DOHH2 (cell line): Measurements from ENCODE around the gene CLCN4.

ENCODE experiments used
- H3F3A ChIP-seq: fragments of 200-600 bp; sonication (generic), shearing (Covaris generic); 2 replicates; pipeline ENCODE4 v1.6.0; 2016; ENCODE audit warnings: antibody characterized with exemption, mild to moderate bottlenecking; ENCODE audit not compliant: control insufficient read depth, insufficient read depth
- H3K27ac ChIP-seq: fragments of 200-600 bp; sonication (generic); 2 replicates; pipeline ENCODE4 v1.5.1; 2014; ENCODE audit warnings: low read depth, mild to moderate bottlenecking, low read length, moderate library complexity
- H3K27me3 ChIP-seq: fragments of 200-600 bp; sonication (generic); 2 replicates; pipeline ENCODE4 v1.6.1; 2014; ENCODE audit warnings: mild to moderate bottlenecking, low read length, mixed read lengths; ENCODE audit not compliant: control insufficient read depth
- H3K36me3 ChIP-seq: fragments of 200-600 bp; sonication (generic); 2 replicates; pipeline ENCODE4 v1.6.1; 2014; ENCODE audit warnings: mild to moderate bottlenecking, low read length, moderate library complexity, mixed read lengths; ENCODE audit not compliant: control insufficient read depth
- H3K4me1 ChIP-seq: fragments of 200-600 bp; sonication (generic); 2 replicates; pipeline ENCODE4 v1.6.1; 2014; ENCODE audit warnings: mild to moderate bottlenecking, low read length, mixed read lengths; ENCODE audit not compliant: control insufficient read depth
- H3K4me2 ChIP-seq: fragments of 200-600 bp; sonication (generic); 2 replicates; pipeline ENCODE4 v1.6.0; 2014; ENCODE audit warnings: mild to moderate bottlenecking, low read length, moderate library complexity
- H3K4me3 ChIP-seq: fragments of 200-600 bp; sonication (generic); 2 replicates; pipeline ENCODE4 v1.5.1; 2014; ENCODE audit warnings: mild to moderate bottlenecking, low read length, mixed read lengths
- H3K79me2 ChIP-seq: fragments of 200-600 bp; sonication (generic); 2 replicates; pipeline ENCODE4 v1.6.1; 2014; ENCODE audit warnings: mild to moderate bottlenecking, low read length, mixed read lengths; ENCODE audit not compliant: control insufficient read depth
- H3K9me2 ChIP-seq: fragments of 200-600 bp; sonication (generic); replicated peaks from 2 replicates; pipeline ENCODE4 v1.6.1; 2014; ENCODE audit warnings: mild to moderate bottlenecking, low read length, mixed read lengths; ENCODE audit not compliant: control insufficient read depth
- H3K9me3 ChIP-seq: fragments of 200-600 bp; sonication (generic); 2 replicates; pipeline ENCODE4 v1.6.1; 2014; ENCODE audit warnings: antibody characterized with exemption, low read length, mixed read lengths; ENCODE audit not compliant: control insufficient read depth, insufficient read depth
- H4K20me1 ChIP-seq: fragments of 200-600 bp; sonication (generic); 2 replicates; pipeline ENCODE4 v1.6.0; 2014; ENCODE audit warnings: low read depth, mild to moderate bottlenecking, antibody characterized with exemption, low read length, moderate library complexity; ENCODE audit not compliant: control insufficient read depth, insufficient read depth
- CTCF ChIP-seq: fragments of 200-600 bp; sonication (generic); IDR thresholded peaks from one replicate; pipeline ENCODE4 v1.5.1; 2014; ENCODE audit warnings: antibody characterized with exemption, mild to moderate bottlenecking, low read depth, low read length; ENCODE audit not compliant: poor library complexity, severe bottlenecking
- EZH2phosphoT487 ChIP-seq: fragments of 200-600 bp; sonication (generic); IDR thresholded peaks from 2 replicates; pipeline ENCODE4 v1.6.1; 2017; ENCODE audit warnings: borderline replicate concordance, mild to moderate bottlenecking, antibody characterized with exemption, low read length, moderate library complexity, mixed read lengths

Gene CLCN4

GRCh38 chrX:10168226-10168625 lies 11.5 kb downstream of the CLCN4 start:
- H3K9me3 ChIP-seq = no peaks in the 10 kb centered on the region
- no peaks in the 10 kb centered on the region for H4K20me1 ChIP-seq
- H3F3A ChIP-seq = no peaks in the 10 kb centered on the region
- no peak overlapping the region for H3K4me3 ChIP-seq
- TF ChIP-seq EZH2phosphoT487 = no peak
- no peak for TF ChIP-seq CTCF
- H3K36me3 ChIP-seq = no peaks in the 10 kb centered on the region
- no peak overlapping the region for H3K27ac ChIP-seq
- no peaks in the 10 kb centered on the region for H3K27me3 ChIP-seq
- H3K4me2 ChIP-seq = no peak overlapping the region
- H3K4me1 ChIP-seq = peaks cover 14% of the 10 kb centered on the region
- no peaks in the 10 kb centered on the region for H3K79me2 ChIP-seq
- no peaks in the 10 kb centered on the region for H3K9me2 ChIP-seq

DNA sequence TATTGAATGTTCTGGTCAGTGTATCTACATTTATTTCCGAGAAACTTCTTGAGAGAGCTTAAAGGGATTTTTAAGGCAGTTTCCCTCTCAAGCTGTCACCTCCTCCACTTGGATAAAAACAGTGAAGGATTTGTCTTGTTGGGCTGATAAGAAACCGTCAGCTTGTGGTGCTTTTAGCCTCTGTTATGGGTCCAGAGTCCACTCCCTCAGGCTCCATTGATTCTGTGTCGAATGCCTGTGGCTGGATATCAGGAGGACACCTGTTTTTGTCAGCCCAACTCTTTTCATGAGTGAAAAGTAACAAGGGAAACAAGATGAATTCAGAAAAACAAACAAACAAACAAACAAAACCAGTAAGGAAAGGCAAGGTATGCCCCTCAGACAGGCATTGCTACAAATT lies 12.4 kb downstream of the CLCN4 start:
- H3F3A ChIP-seq = no peaks in the 10 kb centered on the region
- no peak overlapping the region for H3K4me3 ChIP-seq
- H3K36me3 ChIP-seq = no peaks in the 10 kb centered on the region
- no peak overlapping the region for H3K27ac ChIP-seq
- H3K4me1 ChIP-seq = peaks cover 14% of the 10 kb centered on the region
- H3K27me3 ChIP-seq = no peaks in the 10 kb centered on the region
- no peaks in the 10 kb centered on the region for H4K20me1 ChIP-seq
- no peaks in the 10 kb centered on the region for H3K9me3 ChIP-seq
- H3K4me2 ChIP-seq = no peak overlapping the region
- no peaks in the 10 kb centered on the region for H3K9me2 ChIP-seq
- no peak for TF ChIP-seq CTCF
- no peak for TF ChIP-seq EZH2phosphoT487
- H3K79me2 ChIP-seq = no peaks in the 10 kb centered on the region

- no peaks in the 10 kb centered on the region for H3K79me2 ChIP-seq
- no peak overlapping the region for H3K4me3 ChIP-seq
- H3K27ac ChIP-seq = no peak overlapping the region
- no peaks in the 10 kb centered on the region for H3K36me3 ChIP-seq
- H3K9me2 ChIP-seq = no peaks in the 10 kb centered on the region
- no peaks in the 10 kb centered on the region for H3K9me3 ChIP-seq
- H3F3A ChIP-seq = no peaks in the 10 kb centered on the region
- H3K4me2 ChIP-seq = no peak overlapping the region
- TF ChIP-seq EZH2phosphoT487 = no peak
- no peak for TF ChIP-seq CTCF
- no peaks in the 10 kb centered on the region for H4K20me1 ChIP-seq
- no peaks in the 10 kb centered on the region for H3K27me3 ChIP-seq
- H3K4me1 ChIP-seq = peaks cover 14% of the 10 kb centered on the region
Observed at GRCh38 chrX:10171249-10171648, 14.5 kb downstream of the CLCN4 start.

- Histone ChIP-seq H3K27ac (no peak overlapping the region), H3F3A (no peaks in the 10 kb centered on the region), H3K4me1 (no peaks in the 10 kb centered on the region), H3K4me3 (no peak overlapping the region), H3K36me3 (no peaks in the 10 kb centered on the region), H3K4me2 (no peak overlapping the region), H3K9me2 (no peaks in the 10 kb centered on the region), H3K79me2 (no peaks in the 10 kb centered on the region), H3K9me3 (no peaks in the 10 kb centered on the region), H3K27me3 (no peaks in the 10 kb centered on the region), H4K20me1 (no peaks in the 10 kb centered on the region)
- TF ChIP-seq EZH2phosphoT487 = no peak
- no peak for TF ChIP-seq CTCF
Observed at GRCh38 chrX:10172877-10173276, 16.1 kb downstream of the CLCN4 start.
